Smooth muscle cell of the pulmonary artery (primary cell): ENCODE measurements around the gene RGS9BP. TPM values are rescaled to one million over a fixed set of nuclear protein-coding genes. Genes with fewer than 3 reads are reported as not detected.

Source experiments
- total RNA-seq: library from RNA; depleted of rRNA; stranded (reverse); fragments of >200 nt; gene quantifications from 2 replicates; pipeline ENCODE4 v1.2.3, GENCODE V29; 2014

The RGS9BP gene
- total RNA-seq, result 0.52 and 0.56 TPM in 2 replicates

DNA sequence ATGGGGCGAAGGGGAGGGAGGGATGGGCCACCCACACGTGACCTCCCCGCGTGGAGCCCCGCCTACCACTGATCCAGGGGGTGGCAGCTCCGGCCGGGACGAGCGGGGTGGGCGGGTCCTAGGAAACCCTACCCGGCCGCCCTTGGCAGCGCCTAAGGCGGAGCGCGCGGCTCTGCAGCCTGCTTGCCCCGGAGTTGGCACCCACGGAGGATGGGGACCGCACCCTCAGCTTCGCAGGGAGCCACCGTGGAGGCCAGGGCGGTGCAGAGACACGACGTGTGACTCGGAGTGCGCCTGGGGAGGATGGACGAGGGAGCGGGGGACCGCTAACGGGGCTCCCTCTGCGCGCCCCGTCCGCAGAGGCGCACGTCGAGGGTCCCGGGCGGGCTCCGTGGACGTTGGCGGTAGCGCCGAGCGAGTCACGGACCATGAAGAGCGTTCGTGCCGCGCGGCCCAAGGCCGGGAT, at the start of gene RGS9BP:
TSS of gene RGS9BP (plus strand) at position 129 of the 466 bp plus-strand sequence. CDS start 416 bp downstream, outside the sequence.

GRCh38 chr19:32674931-32675719, 523 bp upstream of the RGS9BP start, which contains the start of gene ANKRD27:
Gene ANKRD27 (minus strand): TSS chr19:32675180. CDS start chr19:32659015, 16,165 bp downstream.

DNA sequence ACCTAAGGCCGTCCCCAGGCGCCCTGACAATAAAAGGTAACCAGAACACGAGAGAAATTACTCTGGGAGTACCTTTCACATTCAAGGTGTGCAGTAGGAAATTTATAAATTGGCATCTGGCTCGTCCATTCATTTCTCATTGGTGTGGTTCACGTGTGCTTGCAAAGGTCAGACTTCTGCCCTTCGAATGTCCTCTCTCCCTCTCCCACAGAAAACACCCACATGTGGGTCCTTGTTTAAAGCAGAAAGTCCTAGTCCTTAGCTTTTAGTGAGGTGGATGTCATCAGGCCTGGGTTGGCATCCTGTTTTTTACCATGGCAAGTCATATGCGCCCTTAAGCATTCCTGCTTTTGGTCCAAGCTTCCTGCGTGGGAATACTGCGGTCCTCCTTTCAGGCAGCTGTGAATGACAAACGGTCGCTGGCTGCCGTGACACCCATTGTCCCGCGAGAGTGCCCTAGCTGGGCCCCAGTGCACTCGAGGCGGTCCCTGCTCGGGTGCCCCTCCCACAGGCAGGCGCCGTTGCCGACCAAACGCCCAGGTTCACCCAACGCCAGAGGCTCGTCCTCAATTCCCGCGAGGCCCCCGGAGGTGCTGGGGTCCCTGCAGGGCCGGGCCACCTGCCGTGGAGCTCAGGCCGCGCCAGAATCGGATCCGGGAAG, 15.8 kb downstream of the RGS9BP start, which contains the start of gene NUDT19:
TSS of gene NUDT19 (plus strand) at position 531 of the 661 bp plus-strand sequence. CDS start 140 bp downstream, outside the sequence.

DNA sequence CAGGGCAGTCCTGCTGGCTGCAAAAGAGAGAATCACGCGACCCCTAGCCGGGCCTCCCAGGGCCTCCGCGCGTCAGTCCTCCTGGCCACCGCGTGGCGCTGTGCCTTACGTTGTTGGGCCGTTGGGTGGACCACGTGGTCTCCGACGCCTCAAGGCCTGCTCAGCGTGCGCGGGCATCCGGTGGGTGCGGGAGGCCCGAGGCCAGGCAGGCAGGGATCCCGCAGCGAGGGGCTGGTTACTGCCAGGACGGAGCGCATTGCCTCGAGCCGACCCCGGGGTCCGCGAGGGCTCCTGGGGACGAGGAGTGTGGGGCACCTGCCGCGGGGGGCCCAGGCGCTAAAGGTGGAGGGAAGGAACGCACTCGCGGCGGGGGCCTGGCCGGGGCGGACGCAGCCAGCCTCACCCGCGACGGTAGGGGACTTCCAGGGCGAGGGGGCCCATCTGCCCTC, 44.0 kb downstream of the RGS9BP start, which contains the start of gene TDRD12:
TSS of gene TDRD12 (plus strand) at position 157 of the 449 bp plus-strand sequence. CDS start 306 bp downstream, outside the sequence.

Other genes starting within 250 kb of the RGS9BP start
- 73.4 and 96.7 TPM in 2 replicates for gene PDCD5, start 94.7 kb upstream of the RGS9BP start, total RNA-seq
- 38.2 and 38.9 TPM in 2 replicates for gene ANKRD27, start 668 bp upstream of the RGS9BP start, total RNA-seq
- gene NUDT19, start 16.0 kb downstream of the RGS9BP start, total RNA-seq, result 6.1 and 9.2 TPM in 2 replicates
- gene TDRD12, start 43.9 kb downstream of the RGS9BP start, total RNA-seq, result 0.39 and 0.46 TPM in 2 replicates
- 0.07 and 0.20 TPM in 2 replicates for gene SLC7A9, start 193.9 kb downstream of the RGS9BP start, total RNA-seq